IPS-15b (cell line): ENCODE results near the gene IL17B.
"Not testable (repeated sequence)": the region's sequence is repeated elsewhere in the genome, so short reads cannot be mapped to it uniquely, and the experiment has no call there.

Source experiments
- H3K27me3 ChIP-seq: one replicate; pipeline ENCODE4 v1.6.1; 2013; ENCODE audit warnings: low read length; ENCODE audit not compliant: control insufficient read depth, insufficient read depth
- H3K36me3 ChIP-seq: one replicate; pipeline ENCODE4 v1.6.1; 2013; ENCODE audit warnings: low read length; ENCODE audit not compliant: control insufficient read depth, insufficient read depth
- H3K4me1 ChIP-seq: one replicate; pipeline ENCODE4 v1.6.1; 2013; ENCODE audit warnings: mild to moderate bottlenecking, low read length; ENCODE audit not compliant: control insufficient read depth, insufficient read depth
- H3K4me3 ChIP-seq: one replicate; pipeline ENCODE4 v1.5.1; 2013; ENCODE audit warnings: low read depth, low read length
- H3K9ac ChIP-seq: one replicate; pipeline ENCODE4 v1.6.1; 2013; ENCODE audit warnings: low read depth, mild to moderate bottlenecking, low read length
- H3K9me3 ChIP-seq: one replicate; pipeline ENCODE4 v1.6.1; 2013; ENCODE audit warnings: mild to moderate bottlenecking, low read length; ENCODE audit not compliant: control insufficient read depth, insufficient read depth

IL17B gene

DNA sequence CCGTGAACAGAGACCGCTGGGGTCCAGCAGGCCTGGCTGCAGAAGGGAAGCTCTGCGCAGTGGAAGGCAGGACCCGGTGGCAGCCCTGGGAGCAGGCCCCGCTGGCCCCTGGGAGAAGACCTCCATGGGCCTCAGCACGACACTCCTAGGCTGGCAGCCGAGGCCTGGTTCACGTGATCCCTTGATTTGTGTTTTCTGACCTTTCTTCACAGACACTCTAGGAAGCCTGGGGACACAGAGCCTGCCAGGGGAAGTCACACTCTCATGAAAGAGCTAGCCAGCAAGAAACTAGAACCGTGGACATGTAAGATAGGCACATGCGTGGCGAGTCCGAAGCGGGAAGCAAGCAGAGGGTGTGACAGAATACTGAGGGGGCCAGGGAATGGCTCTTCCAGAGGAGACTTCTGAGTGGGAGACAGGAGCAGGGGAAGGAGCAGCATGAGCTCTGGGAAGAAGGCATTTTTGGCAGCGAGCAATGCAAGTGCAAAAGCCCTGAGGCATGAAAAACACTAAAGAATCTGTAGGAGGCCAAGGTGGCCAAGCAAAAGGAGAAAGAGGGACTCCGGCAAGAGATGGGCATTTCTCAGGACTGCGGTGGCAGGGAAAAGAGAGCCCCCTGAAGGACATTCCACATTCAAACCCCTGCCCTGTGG lies 26.6 kb upstream of the IL17B start:
- no peaks in the 10 kb centered on the region for H3K27me3 ChIP-seq
- H3K4me1 ChIP-seq: peaks cover 5% of the 10 kb centered on the region
- H3K4me3 ChIP-seq: no peak overlapping the region
- H3K9ac ChIP-seq: no peak overlapping the region
- no peaks in the 10 kb centered on the region for H3K9me3 ChIP-seq
- H3K36me3 ChIP-seq: no peaks in the 10 kb centered on the region

DNA sequence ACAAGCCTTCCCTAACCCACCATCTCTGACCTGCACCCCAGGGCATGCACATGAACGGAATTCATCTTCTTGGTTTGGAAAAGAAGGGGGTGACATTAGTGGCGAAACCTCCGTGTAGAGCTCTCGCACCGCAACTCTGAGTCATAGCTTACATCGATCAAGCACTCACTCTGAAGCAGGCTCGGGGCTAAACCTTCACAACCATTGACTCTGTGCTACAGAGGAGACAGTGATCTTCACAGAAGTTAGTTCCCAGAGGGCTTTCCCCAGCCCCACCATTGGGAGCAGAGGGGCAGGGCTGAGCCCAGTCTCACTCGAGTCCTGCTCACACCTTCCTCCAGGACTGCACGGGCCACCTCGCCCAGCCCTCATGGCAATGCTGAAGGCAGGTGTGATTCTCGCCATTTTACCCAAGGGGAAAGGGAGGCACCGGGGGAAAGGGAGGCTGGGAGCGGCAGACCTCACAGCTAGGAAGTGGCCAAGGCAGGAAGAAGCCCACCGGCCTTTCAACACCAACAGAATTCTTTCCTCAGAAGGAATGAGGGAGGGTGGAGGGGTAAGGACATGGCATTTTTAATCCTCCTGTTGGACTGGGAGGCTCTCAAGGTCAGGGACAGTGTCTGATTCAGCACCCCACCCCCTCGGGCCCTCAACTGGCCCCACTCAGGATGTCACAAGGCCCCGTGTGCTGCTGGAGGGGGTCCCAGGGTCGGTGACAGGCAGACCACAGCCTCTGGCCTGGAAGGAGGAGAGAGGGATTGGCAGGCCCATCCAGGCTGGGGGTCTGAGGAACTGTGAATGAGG lies 25.9 kb upstream of the IL17B start:
- Histone ChIP-seq H3K36me3 (no peaks in the 10 kb centered on the region), H3K9me3 (no peaks in the 10 kb centered on the region), H3K27me3 (no peaks in the 10 kb centered on the region), H3K9ac (no peak overlapping the region), H3K4me1 (peaks cover 4% of the 10 kb centered on the region), H3K4me3 (no peak overlapping the region)

DNA sequence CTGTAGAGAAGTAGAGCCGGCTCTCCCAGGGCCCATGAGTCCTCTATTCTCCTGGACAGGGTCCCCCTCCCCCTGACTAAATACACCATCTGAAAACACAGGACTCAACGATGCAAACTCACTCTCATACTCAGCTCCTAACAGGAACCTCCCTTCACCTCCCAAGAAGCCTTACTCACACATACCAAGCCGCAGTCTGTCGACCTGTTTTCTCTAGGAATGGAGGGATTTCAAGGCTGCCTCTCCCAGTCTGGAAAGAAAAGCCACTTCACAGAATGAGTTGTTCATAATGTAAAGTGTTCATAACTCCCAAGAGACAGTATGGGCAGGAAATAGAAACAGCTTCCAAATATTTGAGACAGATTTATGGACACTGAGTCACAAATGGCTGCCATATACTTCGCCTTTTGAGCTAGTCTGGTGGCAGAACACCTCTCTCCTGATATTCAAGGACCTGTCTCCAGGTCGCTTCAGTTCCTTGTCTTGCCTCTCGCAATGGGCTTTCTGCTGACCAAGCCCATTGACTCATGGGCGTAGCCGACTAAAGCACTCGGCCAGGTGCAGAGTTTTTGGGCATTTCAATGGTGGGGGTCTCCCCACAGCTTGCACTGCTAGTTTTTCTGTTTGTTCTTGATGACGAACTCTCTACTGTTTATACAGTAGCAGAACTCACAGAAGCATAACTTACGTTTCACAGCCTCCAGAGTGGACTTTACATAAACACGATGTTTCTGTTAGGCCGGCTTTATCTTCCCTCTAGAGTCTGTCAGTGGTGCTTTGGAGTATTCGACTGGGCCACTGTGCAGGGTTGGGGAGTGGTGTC lies 25.0 kb upstream of the IL17B start:
- H3K4me1 ChIP-seq: peaks cover 3% of the 10 kb centered on the region
- H3K9me3 ChIP-seq: no peaks in the 10 kb centered on the region
- H3K36me3 ChIP-seq: no peaks in the 10 kb centered on the region
- H3K4me3 ChIP-seq: no peak overlapping the region
- H3K27me3 ChIP-seq: no peaks in the 10 kb centered on the region
- H3K9ac ChIP-seq: no peak overlapping the region

- Histone ChIP-seq H3K4me3 (no peak overlapping the region), H3K27me3 (no peaks in the 10 kb centered on the region), H3K4me1 (peaks cover 3% of the 10 kb centered on the region), H3K9ac (no peak overlapping the region), H3K9me3 (no peaks in the 10 kb centered on the region), H3K36me3 (no peaks in the 10 kb centered on the region)
Measured at GRCh38 chr5:149402291-149402690, 23.2 kb upstream of the IL17B start.

GRCh38 chr5:149401051-149401450 lies 22.0 kb upstream of the IL17B start:
- H3K27me3 ChIP-seq: no peaks in the 10 kb centered on the region
- H3K4me1 ChIP-seq: no peaks in the 10 kb centered on the region
- no peak overlapping the region for H3K9ac ChIP-seq
- H3K9me3 ChIP-seq: no peaks in the 10 kb centered on the region
- no peak overlapping the region for H3K4me3 ChIP-seq
- H3K36me3 ChIP-seq: no peaks in the 10 kb centered on the region

DNA sequence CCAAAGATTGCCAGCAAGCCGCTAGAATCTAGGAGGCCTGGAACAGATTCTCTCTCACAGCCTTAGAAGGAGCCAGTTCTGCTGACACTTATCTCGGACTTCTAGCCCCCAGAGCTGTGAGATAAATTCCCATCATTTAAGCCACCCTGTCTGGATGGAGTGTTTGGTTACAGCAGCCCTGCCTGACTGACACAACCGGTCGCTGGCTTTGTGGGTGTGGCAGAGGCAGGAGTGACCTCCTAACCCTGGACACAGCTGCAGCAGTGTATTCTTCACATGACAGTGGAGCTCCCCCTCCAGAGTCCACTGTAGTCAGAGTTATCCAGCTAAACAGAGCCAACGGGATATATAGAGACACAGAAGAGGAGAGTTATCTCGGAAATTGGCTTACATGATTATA lies 21.2 kb upstream of the IL17B start:
- Histone ChIP-seq H3K4me1 (no peaks in the 10 kb centered on the region), H3K36me3 (no peaks in the 10 kb centered on the region), H3K27me3 (no peaks in the 10 kb centered on the region), H3K9ac (no peak overlapping the region), H3K9me3 (no peaks in the 10 kb centered on the region), H3K4me3 (no peak overlapping the region)

DNA sequence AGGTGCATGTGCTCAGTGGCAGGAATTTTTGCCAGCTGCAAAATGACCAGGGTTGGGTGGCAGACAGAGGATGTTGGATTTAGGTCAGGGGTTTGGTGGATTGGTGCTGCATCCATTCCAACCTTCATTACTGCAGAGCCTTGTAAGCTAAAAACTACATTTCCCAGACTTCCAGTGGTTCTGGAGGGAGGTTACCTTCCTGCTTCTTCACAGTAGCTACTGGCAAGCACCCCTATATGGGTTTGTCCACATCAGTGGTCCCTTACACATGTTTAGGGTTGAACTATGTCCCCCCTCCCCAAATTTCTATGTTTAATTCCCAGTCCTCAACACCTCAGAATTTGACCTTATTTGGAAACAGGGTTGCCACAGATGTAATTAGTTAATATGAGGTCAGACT lies 20.7 kb upstream of the IL17B start:
- no peaks in the 10 kb centered on the region for H3K27me3 ChIP-seq

GRCh38 chr5:149398747-149399266 lies 19.7 kb upstream of the IL17B start:
- not testable (repeated sequence) for H3K4me3 ChIP-seq, H3K9me3 ChIP-seq, H3K27me3 ChIP-seq, H3K4me1 ChIP-seq, H3K36me3 ChIP-seq, H3K9ac ChIP-seq

More for the DNA sequence above, 20.7 kb upstream of the IL17B start:
- H3K4me3 ChIP-seq: no peak overlapping the region
- no peak overlapping the region for H3K9ac ChIP-seq
- H3K9me3 ChIP-seq: no peaks in the 10 kb centered on the region
- no peaks in the 10 kb centered on the region for H3K36me3 ChIP-seq
- H3K4me1 ChIP-seq: no peaks in the 10 kb centered on the region

GRCh38 chr5:149397530-149397929 lies 18.4 kb upstream of the IL17B start:
- Histone ChIP-seq H3K9me3 (no peaks in the 10 kb centered on the region), H3K9ac (no peak overlapping the region), H3K36me3 (no peaks in the 10 kb centered on the region), H3K4me1 (no peaks in the 10 kb centered on the region), H3K27me3 (no peaks in the 10 kb centered on the region), H3K4me3 (no peak overlapping the region)

DNA sequence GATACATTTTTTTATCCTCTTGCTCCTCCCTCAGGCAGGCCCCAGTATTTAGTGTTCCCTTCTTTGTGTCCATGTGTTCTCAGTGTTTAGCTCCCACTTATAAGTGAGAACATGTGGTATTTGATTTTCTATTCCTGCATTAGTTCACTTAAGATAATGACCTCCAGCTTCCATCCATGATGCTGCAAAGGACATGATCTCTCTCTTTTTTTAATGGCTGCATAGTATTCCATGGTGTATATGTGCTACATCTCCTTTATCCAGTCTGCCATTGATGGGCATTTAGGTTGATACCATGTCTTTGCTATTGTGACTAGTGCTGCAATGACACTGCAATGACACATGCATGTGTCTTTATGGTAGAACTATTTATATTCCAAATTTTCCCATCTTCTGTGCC lies 15.9 kb upstream of the IL17B start:
- H3K9ac ChIP-seq, H3K4me1 ChIP-seq, H3K9me3 ChIP-seq, H3K4me3 ChIP-seq, H3K27me3 ChIP-seq, H3K36me3 ChIP-seq: not testable (repeated sequence)

DNA sequence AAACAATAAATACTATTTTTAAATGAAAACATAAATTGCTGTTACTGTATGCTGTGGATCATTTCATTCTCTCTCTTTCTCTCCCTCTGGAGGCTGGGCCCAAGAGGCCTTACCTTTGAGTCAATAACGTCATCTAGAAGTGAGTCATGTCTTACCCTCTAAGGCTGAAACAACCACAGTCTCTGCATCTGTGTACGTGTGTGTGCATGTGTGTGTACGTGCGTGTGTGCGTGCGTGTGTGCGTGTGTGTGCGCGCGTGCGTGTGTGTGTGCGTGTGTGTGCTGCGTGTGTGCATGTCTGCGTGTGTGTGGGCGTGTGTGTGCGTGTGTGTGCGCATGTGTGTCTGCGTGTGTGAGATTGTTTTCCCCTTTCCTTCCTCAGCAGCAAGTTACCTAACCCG lies 13.6 kb upstream of the IL17B start:
- H3K4me3 ChIP-seq: no peak overlapping the region
- no peaks in the 10 kb centered on the region for H3K4me1 ChIP-seq
- no peaks in the 10 kb centered on the region for H3K36me3 ChIP-seq
- no peaks in the 10 kb centered on the region for H3K27me3 ChIP-seq
- H3K9me3 ChIP-seq: no peaks in the 10 kb centered on the region
- no peak overlapping the region for H3K9ac ChIP-seq
